C4-2B (cell line): ENCODE measurements around the gene SULT2B1.

Source experiments
- CTCF ChIP-seq: fragments of 450-650 bp; conservative IDR thresholded peaks from 2 replicates; pipeline ENCODE4 v1.5.1; 2017; ENCODE audit warnings: mild to moderate bottlenecking
- ZFX ChIP-seq: fragments of 450-650 bp; IDR thresholded peaks from 2 replicates; pipeline ENCODE4 v1.6.1; 2017

GRCh38 chr19:48616491-48617056 is 64.6 kb downstream of the SULT2B1 start:
- TF ChIP-seq CTCF (no peak), ZFX (no peak)
